GM23338 (cell line): ENCODE data around the gene RPP21.

Source experiments
- CREB1 ChIP-seq: fragments of 250-450 bp; sonication (Bioruptor Pico); IDR thresholded peaks from 2 replicates; pipeline ENCODE4 v1.5.0; 2020; ENCODE audit warnings: low read depth, mild to moderate bottlenecking, moderate library complexity
- EZH2 ChIP-seq: fragments of 200-600 bp; sonication (generic); IDR thresholded peaks from one replicate; pipeline ENCODE4 v1.8.0; 2017; ENCODE audit warnings: antibody characterized with exemption, mild to moderate bottlenecking, low read depth; ENCODE audit not compliant: unreplicated experiment
- EZH2phosphoT487 ChIP-seq: fragments of 200-600 bp; sonication (generic); IDR thresholded peaks from one replicate; pipeline ENCODE4 v1.8.1; 2018; ENCODE audit warnings: antibody characterized with exemption; ENCODE audit not compliant: unreplicated experiment
- JUNB ChIP-seq: IDR thresholded peaks from one replicate; pipeline ENCODE4 v1.6.1; 2016; ENCODE audit warnings: antibody characterized with exemption; ENCODE audit not compliant: unreplicated experiment
- NANOG ChIP-seq: IDR thresholded peaks from 2 replicates; pipeline ENCODE4 v1.6.1; 2016; ENCODE audit warnings: antibody characterized with exemption, borderline replicate concordance
- POLR2AphosphoS5 ChIP-seq: IDR thresholded peaks from 2 replicates; pipeline ENCODE4 v1.6.1; 2016; ENCODE audit warnings: antibody characterized with exemption, low read depth
- REST ChIP-seq: IDR thresholded peaks from one replicate; pipeline ENCODE4 v1.6.1; 2018; ENCODE audit warnings: antibody characterized with exemption; ENCODE audit not compliant: unreplicated experiment
- ZNF462 ChIP-seq: fragments of 250-450 bp; sonication (Bioruptor Pico); IDR thresholded peaks from 2 replicates; pipeline ENCODE4 v1.5.0; 2020; ENCODE audit warnings: mild to moderate bottlenecking, moderate library complexity
- TF ChIP-seq, protein P1 (sequence below), 2 experiments: fragments of 200-600 bp in 1 of 2; sonication (generic) in 1 of 2; conservative IDR thresholded peaks; 2 replicates each; pipeline versions ENCODE4 v1.5.1 to v1.6.1; 2016 to 2017; ENCODE audit warnings: antibody characterized with exemption in 2 of 2, low read depth in 2 of 2, mild to moderate bottlenecking in 2 of 2, moderate library complexity in 1 of 2
- TF ChIP-seq, protein P2 (sequence below): IDR thresholded peaks from 2 replicates; pipeline ENCODE4 v1.6.1; 2016; ENCODE audit warnings: antibody characterized with exemption

- TF ChIP-seq, protein P1, sequence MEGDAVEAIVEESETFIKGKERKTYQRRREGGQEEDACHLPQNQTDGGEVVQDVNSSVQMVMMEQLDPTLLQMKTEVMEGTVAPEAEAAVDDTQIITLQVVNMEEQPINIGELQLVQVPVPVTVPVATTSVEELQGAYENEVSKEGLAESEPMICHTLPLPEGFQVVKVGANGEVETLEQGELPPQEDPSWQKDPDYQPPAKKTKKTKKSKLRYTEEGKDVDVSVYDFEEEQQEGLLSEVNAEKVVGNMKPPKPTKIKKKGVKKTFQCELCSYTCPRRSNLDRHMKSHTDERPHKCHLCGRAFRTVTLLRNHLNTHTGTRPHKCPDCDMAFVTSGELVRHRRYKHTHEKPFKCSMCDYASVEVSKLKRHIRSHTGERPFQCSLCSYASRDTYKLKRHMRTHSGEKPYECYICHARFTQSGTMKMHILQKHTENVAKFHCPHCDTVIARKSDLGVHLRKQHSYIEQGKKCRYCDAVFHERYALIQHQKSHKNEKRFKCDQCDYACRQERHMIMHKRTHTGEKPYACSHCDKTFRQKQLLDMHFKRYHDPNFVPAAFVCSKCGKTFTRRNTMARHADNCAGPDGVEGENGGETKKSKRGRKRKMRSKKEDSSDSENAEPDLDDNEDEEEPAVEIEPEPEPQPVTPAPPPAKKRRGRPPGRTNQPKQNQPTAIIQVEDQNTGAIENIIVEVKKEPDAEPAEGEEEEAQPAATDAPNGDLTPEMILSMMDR (conservative IDR thresholded peaks at IDR 0.05; ENCODE audit: low read depth in 2 of 2) = no peak
- TF ChIP-seq, protein P2, sequence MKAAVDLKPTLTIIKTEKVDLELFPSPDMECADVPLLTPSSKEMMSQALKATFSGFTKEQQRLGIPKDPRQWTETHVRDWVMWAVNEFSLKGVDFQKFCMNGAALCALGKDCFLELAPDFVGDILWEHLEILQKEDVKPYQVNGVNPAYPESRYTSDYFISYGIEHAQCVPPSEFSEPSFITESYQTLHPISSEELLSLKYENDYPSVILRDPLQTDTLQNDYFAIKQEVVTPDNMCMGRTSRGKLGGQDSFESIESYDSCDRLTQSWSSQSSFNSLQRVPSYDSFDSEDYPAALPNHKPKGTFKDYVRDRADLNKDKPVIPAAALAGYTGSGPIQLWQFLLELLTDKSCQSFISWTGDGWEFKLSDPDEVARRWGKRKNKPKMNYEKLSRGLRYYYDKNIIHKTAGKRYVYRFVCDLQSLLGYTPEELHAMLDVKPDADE = no peak
- no peak for TF ChIP-seq EZH2
- TF ChIP-seq POLR2AphosphoS5 = no peak
- TF ChIP-seq NANOG = no peak
- TF ChIP-seq JUNB = no peak
- TF ChIP-seq EZH2phosphoT487 = no peak
- no peak for TF ChIP-seq REST
- TF ChIP-seq ZNF462 = no peak
- no peak for TF ChIP-seq CREB1 (CRISPR knock-in tag)
Measured at GRCh38 chr6:30361661-30362060, 16.7 kb downstream of the RPP21 start.
